ENCODE results near the gene SH3BGRL3. TPM values are rescaled to one million over a fixed set of nuclear protein-coding genes. Genes with fewer than 3 reads are reported as not detected.

The SH3BGRL3 gene
- total RNA-seq, 4 donors from 2014 or later: 5.0 to 86.6 (median 52.3) TPM

GRCh38 chr1:26278303-26278702 is 1.6 kb upstream of the SH3BGRL3 start:
- Histone ChIP-seq H3K27me3 (no peaks in the 10 kb centered on the region), H3K4me1 (peaks cover 3 to 15% of the 10 kb centered on the region in 2 donors), H3K36me3 (no peaks in the 10 kb centered on the region), H3K4me3 (no peak overlapping the region), H3K9me3 (no peaks in the 10 kb centered on the region), H3K27ac (peak overlapping the region; percentile 93)
- no peak for TF ChIP-seq POLR2A (IDR thresholded peaks at IDR 0.05)
- TF ChIP-seq, protein P1, sequence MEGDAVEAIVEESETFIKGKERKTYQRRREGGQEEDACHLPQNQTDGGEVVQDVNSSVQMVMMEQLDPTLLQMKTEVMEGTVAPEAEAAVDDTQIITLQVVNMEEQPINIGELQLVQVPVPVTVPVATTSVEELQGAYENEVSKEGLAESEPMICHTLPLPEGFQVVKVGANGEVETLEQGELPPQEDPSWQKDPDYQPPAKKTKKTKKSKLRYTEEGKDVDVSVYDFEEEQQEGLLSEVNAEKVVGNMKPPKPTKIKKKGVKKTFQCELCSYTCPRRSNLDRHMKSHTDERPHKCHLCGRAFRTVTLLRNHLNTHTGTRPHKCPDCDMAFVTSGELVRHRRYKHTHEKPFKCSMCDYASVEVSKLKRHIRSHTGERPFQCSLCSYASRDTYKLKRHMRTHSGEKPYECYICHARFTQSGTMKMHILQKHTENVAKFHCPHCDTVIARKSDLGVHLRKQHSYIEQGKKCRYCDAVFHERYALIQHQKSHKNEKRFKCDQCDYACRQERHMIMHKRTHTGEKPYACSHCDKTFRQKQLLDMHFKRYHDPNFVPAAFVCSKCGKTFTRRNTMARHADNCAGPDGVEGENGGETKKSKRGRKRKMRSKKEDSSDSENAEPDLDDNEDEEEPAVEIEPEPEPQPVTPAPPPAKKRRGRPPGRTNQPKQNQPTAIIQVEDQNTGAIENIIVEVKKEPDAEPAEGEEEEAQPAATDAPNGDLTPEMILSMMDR (IDR thresholded peaks at IDR 0.05): no peak
- no peak for DNase-seq
- intact Hi-C loops (cut with DNase I; ENCODE audit: low total_unique reads): no loop called here

GRCh38 chr1:26278724-26279455 is 996 bp upstream of the SH3BGRL3 start:
- H3K36me3 ChIP-seq: no peaks in the 10 kb centered on the region
- H3K9me3 ChIP-seq: no peaks in the 10 kb centered on the region
- peaks cover 3 to 15% of the 10 kb centered on the region in 2 donors for H3K4me1 ChIP-seq
- TF ChIP-seq POLR2A (IDR thresholded peaks at IDR 0.05): no peak
- TF ChIP-seq, protein P1 (IDR thresholded peaks at IDR 0.05): no peak
- peak in 1 of 2 donors; percentile 43 for DNase-seq
- peak overlapping the region; percentile 93 for H3K27ac ChIP-seq
- peak overlapping the region; percentile 56 to 85 for H3K4me3 ChIP-seq
- no peaks in the 10 kb centered on the region for H3K27me3 ChIP-seq
- intact Hi-C loops (cut with DNase I; ENCODE audit: low total_unique reads): no loop called here

GRCh38 chr1:26280333-26281042 is 602 bp downstream of the SH3BGRL3 start:
- Histone ChIP-seq H3K36me3 (no peaks in the 10 kb centered on the region), H3K27me3 (no peaks in the 10 kb centered on the region), H3K4me3 (peak overlapping the region; percentile 56 to 85), H3K4me1 (peaks cover 3 to 19% of the 10 kb centered on the region in 2 donors), H3K27ac (peak overlapping the region; percentile 93), H3K9me3 (no peaks in the 10 kb centered on the region)
- DNase-seq: peak in 1 of 2 donors; percentile 50
- intact Hi-C loops (cut with DNase I; ENCODE audit: low total_unique reads): loop anchor here (5.0 kb wide), 1 partner anchor 42 kb away; no protein-coding TSS in a partner anchor
- TF ChIP-seq, protein P1 (IDR thresholded peaks at IDR 0.05): no peak

- intact Hi-C loops (cut with DNase I; ENCODE audit: low total_unique reads): loop anchor here (5.0 kb wide), 1 partner anchor 41 kb away; no protein-coding TSS in a partner anchor
- Histone ChIP-seq H3K27ac (peak overlapping the region; percentile 93), H3K4me1 (peaks cover 0 to 12% of the 10 kb centered on the region in 2 donors)
Observed at GRCh38 chr1:26281091-26281958, 1.4 kb downstream of the SH3BGRL3 start.

More at GRCh38 chr1:26281091-26281958, 1.4 kb downstream of the SH3BGRL3 start:
- DNase-seq: no peak
- no peaks in the 10 kb centered on the region for H3K27me3 ChIP-seq
- TF ChIP-seq, protein P1 (IDR thresholded peaks at IDR 0.05): no peak
- TF ChIP-seq POLR2A (IDR thresholded peaks at IDR 0.05): no peak
- no peak overlapping the region for H3K4me3 ChIP-seq
- H3K36me3 ChIP-seq: no peaks in the 10 kb centered on the region
- H3K9me3 ChIP-seq: no peaks in the 10 kb centered on the region

Measured in uterus (tissue), 4 donors.